ENCODE results near the gene BAZ2B. TPM values are rescaled to one million over a fixed set of nuclear protein-coding genes. Genes with fewer than 3 reads are reported as not detected.

The BAZ2B gene
- total RNA-seq, result 10 to 100 TPM; 46.8 to 72.8 (median 53.4) TPM

DNA sequence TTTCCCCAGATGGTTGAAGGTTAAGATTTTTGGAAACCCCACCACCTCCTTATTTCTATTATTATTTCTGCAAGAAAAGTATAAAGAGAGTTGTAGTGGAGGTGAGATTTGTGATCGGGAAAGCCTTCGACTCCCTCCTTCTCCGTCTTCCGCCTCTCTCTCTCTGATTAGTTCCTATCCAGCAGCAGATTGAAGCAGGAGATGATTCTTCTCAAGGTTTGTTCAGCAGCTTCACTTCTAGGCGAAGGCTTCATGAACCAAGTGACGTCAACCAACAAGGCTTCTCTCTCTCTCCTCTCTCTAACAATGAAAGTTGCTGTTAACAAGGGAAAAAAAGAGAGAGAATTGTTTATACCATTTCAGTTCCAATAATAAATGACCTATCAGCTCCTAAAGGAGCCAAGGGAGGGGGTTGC is at the start of gene BAZ2B:
Gene BAZ2B, minus strand, starts transcription at position 263 of the 416 bp plus-strand sequence. CDS start 137,829 bp downstream, outside the sequence.
- peak in 1 of 2 donors; percentile 37 for DNase-seq (ENCODE audit: low spot score in 2 of 2)
- TF ChIP-seq CTCF (IDR thresholded peaks at IDR 0.05), result no peak
- peak in 1 of 2 donors; percentile 55 for TF ChIP-seq POLR2A (IDR thresholded peaks at IDR 0.05)
- intact Hi-C loops (cut with DNase I; ENCODE audit: low total_unique reads), result no loop called here
- H3K4me3 ChIP-seq (ENCODE audit: low read depth, poor library complexity, severe bottlenecking), result peak within 1 kb of the TSS; percentile 84
- 1 to 2% methylated on average over 6 of the region's 6 CpGs for WGBS, 2 donors

DNA sequence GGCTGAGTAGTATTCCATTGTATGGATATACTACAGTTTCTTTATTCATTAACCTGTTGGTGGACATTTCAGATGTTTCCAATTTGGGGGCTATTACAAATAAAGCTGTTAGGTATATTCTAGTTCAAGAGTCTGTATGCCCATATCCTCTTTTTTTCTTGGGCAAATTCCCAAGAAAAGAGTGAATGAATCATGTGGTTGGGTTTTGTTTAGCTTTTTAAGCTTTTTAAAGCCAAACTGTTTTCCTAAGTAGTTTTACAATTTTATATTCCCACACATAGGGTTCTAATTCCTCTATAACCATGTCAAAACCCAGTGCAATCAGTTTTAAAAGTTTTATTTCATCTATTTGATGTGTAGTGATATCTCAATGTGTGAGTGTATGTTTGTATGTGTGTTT is 44.9 kb upstream of the BAZ2B start:
- intact Hi-C loops (cut with DNase I; ENCODE audit: low total_unique reads), result no loop called here
- DNase-seq (ENCODE audit: low spot score in 2 of 2), result no peak
- H3K4me3 ChIP-seq (ENCODE audit: low read depth, poor library complexity, severe bottlenecking), result no peak overlapping the region
- TF ChIP-seq POLR2A (IDR thresholded peaks at IDR 0.05) (no peak), CTCF (IDR thresholded peaks at IDR 0.05) (no peak)

DNA sequence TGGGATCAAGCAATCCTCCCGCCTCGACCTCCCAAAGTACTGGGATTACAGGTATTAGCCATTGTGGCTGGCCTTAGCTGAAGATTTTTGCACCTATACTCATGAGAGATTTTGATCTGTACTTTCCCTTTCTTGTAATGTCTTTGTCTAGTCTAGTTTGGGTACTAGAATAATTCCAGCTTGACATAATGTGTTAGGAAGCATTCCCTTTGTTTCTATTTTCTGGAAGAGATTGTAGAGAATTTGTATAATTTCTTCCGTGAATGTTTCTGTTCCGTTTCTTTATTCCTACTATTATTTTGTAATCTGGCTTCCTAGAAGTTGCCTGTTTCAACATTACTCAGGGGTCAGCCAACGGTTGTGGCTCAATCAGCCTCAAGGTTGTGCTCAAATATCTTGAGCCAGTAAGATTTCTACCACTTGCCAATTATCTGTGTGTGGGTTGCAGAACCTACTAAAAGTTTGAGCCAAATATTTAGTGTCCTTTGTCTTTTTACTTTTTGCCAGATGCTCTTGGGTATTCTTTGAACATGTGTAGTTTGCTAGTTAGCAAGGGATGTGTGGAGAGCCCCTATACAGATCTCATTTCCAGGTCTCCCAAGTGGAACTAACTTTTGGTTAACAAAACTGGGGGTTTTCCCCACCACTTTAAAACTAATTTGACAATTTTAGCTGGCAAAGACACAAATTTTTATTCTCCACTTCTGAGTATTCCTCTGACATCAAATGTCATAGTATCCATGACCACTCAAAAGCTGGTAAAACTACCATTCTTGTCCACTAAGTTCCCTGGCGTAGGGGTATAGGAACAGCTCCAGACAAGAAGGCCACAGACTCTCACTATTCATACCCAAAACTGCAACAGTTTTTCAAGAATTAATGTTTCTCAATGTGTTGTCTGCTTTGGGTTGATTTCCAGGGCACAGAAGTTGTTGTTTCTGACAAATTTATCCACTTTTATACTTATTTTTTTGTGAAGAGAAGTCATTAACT is 42.8 kb upstream of the BAZ2B start:
- intact Hi-C loops (cut with DNase I; ENCODE audit: low total_unique reads), result no loop called here
- DNase-seq (ENCODE audit: low spot score in 2 of 2), result peak in 1 of 2 donors; percentile 20

DNA sequence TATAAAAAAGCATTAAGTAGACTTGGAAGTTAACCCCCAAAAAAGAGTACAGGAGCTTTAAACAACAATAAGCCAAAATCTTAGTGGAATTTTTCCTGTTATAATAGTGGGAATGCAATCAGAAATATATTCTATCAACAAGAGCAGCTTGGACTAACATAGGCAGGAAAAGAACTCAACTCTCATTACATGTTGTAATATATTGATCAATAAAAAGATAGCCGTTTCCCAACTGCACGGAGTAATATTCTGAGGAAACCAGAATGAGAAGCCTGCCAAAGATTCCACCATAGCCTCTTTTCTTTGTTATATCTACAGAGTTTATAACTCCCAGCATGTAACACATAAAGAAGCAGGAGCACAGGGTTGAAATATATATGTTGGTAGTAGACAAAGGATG is 37.6 kb upstream of the BAZ2B start:
- TF ChIP-seq CTCF (IDR thresholded peaks at IDR 0.05) (no peak), POLR2A (IDR thresholded peaks at IDR 0.05) (no peak)
- WGBS, 2 donors, result 85 to 94% methylated on average over 2 of the region's 2 CpGs
- intact Hi-C loops (cut with DNase I; ENCODE audit: low total_unique reads), result no loop called here
- no peak overlapping the region for H3K4me3 ChIP-seq (ENCODE audit: low read depth, poor library complexity, severe bottlenecking)
- no peak for DNase-seq (ENCODE audit: low spot score in 2 of 2)

More for the DNA sequence above, 42.8 kb upstream of the BAZ2B start:
- no peak for TF ChIP-seq CTCF (IDR thresholded peaks at IDR 0.05)
- WGBS, 2 donors, result 75% methylated on average over 6 of the region's 6 CpGs
- no peak overlapping the region for H3K4me3 ChIP-seq (ENCODE audit: low read depth, poor library complexity, severe bottlenecking)

DNA sequence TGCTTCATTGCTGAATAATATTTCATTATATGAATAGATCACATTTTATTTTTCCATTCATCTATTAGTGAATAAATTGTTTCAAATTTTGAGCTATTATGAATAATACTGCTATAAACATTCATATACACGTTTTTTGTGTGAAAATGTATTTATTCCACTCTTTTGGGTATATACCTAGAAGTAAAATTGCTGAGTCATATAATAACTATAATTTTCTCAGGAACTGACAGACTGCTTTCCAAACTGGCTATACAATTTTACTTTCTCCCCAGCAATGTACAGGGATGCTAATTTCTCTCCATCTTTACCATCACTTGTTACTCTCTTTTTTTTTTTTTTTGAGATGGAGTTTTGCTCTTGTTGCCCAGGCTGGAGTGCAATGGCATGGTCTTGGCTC is 35.5 kb upstream of the BAZ2B start:
- intact Hi-C loops (cut with DNase I; ENCODE audit: low total_unique reads), result no loop called here
- no peak overlapping the region for H3K4me3 ChIP-seq (ENCODE audit: low read depth, poor library complexity, severe bottlenecking)
- TF ChIP-seq CTCF (IDR thresholded peaks at IDR 0.05), result no peak
- TF ChIP-seq POLR2A (IDR thresholded peaks at IDR 0.05), result no peak
- no peak for DNase-seq (ENCODE audit: low spot score in 2 of 2)
- WGBS, 2 donors, result 88 to 98% methylated on average over 1 of the region's 1 CpG

All from lower leg skin (tissue), 4 donors.